Right lung (tissue), 5 donors: ENCODE measurements around the gene CADPS. TPM values are rescaled to one million over a fixed set of nuclear protein-coding genes. Genes with fewer than 3 reads are reported as not detected.

Experiments used
- DNase-seq, 2 donors: peaks; one replicate each; pipeline ENCODE4 v3.0.0-alpha.2; 2013
- polyA plus RNA-seq, 5 donors: library from polyadenylated mRNA; unstranded; fragments of 120-200 nt; gene quantifications; one replicate each; pipeline versions ENCODE4 v1.2.1 to v1.2.3, GENCODE V29; 2013; ENCODE audit warnings: inconsistent platforms in 1 of 5, low replicate concordance in 1 of 5; ENCODE audit not compliant: insufficient read length in 5 of 5, insufficient read depth in 1 of 5

CADPS gene
- polyA plus RNA-seq, 5 donors, result 1.3 to 3.3 (median 1.6) TPM

DNA sequence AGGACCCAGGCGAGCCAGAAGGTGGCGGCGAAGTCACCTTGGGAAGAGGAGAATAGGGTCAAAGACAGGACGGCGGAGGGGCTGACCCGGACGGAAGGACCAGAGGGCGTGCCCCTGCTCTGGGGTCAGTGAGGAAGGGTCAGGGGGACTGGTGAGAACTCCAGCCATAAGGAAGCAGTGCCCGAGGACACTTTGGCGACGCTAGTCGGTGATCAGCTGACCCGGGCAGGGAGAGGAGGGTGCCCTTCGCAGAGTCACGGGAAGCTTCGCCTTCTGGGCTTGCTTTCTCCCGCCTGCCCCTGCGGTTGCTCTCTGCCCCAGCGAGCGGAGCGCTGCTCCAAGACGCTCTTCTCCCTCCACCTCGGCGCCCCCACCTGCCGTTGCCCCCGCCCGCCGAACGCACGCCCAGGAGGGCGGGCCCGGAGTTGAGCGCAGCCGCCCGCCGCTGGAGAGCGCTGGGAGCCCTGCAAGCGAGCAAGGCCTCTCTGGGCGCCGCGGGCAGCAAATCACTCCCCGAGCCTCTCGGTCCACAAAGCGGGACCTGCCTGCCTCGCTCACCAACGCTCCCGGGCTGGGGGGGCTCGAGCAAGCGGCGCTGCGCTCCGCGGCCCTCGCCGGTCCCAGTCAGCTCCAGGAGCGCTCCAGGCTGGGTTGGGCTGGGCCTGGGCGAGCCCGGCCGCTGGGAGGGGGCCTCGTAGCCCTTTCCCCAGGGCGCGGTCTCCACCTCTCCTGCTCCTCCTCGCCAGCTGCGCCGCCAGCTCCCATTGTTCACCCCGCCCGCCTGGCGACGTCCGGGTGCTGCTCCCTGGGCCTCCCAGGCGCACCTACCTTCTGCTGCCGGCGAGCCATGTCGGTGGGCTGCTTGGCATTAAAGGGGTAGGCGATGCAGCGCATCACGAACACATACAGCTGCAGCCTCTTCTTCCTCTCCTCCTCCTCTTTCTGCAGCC is 1.2 kb downstream of the CADPS start:
- DNase-seq, result no peak

DNA sequence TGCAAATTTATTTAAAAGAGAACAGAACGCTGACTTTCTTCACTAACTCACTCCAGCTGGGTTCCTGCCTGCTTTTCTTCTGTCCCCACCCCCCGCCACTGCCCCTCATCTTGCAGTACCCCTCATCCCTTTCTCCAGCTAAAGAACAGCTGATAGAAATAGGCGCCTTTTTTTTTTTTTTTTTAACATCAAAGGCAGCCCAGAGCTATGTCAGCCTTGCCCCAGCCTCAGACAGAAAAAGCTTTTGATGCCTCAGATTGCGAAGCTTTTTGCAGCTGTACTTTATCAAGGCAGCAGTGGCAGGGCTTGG is 1.8 kb downstream of the CADPS start:
- DNase-seq, result no peak

DNA sequence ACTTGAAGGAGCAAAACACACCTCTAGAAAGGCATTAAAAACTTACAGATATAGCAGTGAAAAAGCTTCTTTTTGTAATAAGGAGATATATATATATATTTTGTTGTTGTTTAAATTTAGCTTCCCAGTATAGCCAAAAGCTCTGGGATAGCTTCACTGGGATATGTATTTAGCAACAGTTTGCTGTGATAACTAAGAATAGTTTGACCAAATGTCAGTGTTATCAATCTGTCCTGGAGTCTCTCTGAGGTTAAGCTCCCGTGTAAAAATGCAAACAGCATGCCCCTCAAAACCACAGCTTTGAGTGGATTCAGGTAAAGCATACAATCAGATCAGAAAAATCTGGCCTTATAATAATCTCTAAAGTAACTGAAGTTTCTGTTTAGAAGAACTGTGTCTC is 2.9 kb downstream of the CADPS start:
- no peak for DNase-seq

DNA sequence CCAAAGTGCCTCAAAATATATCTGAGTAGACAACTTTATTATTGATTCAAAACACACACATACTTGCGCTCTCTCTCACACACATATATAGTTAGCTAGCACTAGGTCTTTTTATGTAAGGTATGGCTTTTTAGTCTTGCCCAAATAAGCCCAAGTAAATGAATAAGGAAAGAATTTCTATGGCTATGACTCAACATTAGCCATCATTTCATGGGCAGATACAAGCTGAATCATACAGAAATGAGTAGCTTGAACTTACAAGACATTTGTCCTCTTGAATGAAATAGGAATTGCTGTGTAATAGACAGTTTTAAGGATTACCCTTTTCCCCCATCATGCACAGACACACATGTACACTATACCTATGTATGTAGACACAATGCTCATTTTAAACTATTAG is 4.9 kb downstream of the CADPS start:
- DNase-seq, result no peak

DNA sequence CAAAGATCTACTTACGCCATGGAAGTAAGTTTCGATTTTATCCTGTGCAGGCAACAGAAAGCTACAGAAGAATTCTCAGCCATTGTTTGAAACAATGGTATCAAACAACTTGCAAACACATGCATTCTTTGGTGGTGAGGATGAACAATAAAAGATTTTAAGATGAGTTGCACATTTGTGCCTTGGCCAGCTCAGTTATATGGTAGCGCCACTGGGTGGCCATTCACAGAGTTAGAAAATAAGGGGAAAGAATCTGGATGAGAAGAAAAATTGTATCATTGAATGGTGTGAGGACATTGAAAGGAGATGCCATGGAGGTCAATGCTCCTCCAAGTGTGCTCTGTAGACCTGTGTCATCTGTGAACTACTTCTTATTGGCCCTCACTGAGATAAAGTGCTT is 11.6 kb downstream of the CADPS start:
- DNase-seq, result no peak

DNA sequence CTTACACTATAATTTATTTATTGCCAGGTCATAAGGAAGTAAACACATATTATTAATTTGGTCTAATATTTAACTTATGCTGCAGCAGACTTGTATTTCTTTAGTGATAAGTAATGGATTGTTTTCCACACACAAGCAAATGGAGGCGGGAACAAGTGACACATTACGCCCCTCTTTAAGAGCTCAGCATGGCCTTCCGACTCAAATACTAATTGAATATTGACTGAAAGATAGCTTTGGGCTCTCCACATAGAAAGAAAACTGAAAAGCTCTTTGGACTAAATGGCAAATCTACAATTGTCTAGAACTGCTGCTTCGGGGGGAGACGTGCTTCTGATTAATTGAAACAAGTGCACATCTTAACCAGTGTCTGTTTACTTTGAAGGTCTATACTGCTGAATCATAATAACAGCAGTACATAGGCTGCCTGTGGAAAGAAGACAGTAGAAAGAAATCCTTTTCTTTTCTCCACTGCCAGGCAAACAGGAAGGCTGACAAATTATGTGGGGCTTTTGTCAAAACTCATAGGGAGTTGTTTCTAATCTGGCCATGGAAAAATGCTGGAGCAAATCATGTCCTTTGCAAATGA is 15.9 kb downstream of the CADPS start:
- no peak for DNase-seq

DNA sequence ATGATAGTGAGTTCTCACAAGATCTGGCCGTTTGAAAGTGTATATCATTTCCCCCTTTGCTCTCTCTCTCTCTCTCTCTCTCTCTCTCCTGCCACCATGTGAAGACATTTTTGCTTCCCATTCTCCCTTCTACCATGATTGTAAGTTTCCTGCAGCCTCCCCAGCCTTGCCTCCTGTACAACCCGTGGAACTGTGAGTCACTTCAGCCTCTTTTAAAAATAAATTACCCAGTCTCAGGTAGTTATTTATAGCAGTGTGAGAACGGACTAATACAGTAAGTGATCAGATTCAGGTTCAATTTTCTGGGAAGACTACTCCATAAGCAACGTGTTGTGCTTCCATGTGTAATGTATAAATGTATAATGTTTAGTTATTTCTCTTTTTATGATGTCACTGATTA is 29.2 kb downstream of the CADPS start:
- no peak for DNase-seq

DNA sequence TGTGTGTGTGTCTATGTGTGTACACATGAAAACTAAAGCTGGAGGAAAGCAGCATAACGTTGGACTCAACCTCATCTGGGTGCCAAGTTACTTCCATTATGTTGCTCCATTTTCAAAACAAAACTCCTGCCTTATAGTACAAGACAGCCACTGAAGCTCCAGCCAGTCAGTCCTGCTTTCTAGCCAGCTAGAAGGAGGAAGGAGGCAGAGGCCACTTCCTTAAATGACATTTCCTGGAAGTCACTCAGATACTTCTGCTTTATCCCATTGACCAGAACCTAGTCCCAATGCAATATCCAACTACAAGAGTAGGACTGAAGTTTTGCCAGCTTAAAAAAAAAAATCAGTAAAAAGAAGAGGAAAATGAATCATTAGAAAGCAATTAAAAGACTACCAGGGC is 31.7 kb downstream of the CADPS start:
- no peak for DNase-seq

DNA sequence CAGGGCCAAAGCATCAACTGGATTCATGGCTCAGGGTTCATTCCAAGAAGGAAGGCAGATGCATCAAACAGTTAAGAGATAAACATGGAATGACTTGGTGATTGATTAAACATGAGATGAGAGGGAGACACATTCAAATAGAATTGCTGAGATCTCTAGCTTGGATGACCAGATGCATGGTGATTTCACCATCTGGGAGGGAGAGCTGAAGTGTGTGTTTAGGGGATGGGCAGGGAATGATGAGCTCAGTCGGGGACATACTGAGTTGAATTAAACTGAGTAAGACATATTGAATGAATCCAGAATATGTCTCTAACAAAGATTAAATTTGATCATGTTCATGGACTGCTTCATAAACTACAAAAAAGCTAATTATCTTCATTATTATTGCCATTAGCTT is 35.5 kb downstream of the CADPS start:
- no peak for DNase-seq

DNA sequence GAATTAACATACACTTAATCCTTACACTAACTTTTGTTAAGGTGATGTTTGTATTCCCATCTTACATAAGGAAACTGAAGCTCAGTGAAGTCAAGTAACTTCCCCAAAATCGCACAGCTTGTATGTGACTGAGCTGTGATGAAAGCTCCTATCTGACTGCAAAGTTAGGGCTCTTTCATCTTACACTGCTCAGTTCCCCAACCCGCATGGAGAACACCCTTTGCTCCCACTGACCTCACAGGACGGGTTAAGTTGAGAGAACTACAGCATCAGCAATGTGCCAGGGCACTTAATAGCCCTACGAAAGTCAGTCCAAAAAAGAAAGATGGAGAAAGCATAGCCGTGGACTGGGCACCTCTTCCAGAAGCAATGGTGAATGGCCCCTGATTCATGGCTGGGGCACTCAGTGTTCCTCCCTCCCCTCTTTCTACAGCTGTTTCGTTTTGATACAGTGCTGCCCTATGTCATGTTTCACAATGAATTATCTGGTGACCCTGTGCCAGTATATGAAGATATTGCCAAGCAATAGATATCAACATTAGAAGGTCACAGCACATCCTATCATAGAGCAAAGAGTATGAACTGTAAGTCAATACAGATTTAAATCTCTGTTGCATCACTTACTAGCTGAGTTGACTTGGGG is 38.0 kb downstream of the CADPS start:
- DNase-seq, result no peak

DNA sequence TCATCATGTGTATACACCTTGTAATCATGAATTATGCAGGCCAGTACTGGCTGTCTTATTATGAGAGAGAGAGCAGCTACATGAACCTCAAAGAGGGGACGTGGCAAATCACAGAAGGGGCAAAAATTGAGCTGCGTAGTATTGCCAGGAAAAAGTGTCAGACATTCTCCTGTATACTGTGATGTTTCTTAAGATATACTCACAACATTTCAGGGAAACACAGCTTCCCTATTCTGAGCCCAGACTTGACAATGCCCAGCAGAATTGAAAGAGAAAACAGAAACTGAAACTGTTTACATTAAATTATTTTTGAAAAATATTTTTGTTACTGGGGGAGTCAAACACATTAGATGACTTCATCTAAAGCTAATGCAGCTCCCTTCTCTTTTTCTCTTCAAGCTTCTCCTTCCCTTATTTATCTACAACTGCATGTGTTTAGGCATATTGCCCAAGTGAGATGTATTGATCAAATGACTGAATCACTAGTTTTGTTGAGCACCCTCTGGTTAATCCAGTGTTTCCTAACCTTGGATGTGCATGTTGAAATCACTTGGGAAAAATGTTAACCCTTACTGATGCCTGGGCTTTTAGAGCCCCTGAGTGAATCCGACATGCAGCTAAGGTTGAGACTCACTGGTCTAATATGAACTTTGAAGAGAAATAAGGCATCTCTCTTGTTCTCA is 39.5 kb downstream of the CADPS start:
- DNase-seq, result no peak

DNA sequence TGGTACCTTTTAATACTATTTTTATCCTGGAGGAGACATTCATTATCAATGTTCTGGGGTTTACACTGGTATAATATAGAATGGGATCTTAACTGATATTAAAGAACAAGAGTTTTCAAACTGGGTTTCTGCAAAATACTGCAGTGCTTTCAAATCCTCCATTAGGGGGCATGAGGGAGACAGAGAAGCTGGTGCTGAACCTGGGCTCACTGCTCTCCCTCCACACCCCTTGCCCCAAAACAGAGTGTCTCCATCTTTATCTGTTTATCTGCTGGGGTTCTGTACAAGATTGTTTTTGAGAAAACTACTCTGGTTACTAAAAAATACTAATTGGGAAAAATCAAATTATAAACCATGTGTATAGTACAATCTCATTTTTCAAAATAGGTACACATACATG is 41.7 kb downstream of the CADPS start:
- no peak for DNase-seq

DNA sequence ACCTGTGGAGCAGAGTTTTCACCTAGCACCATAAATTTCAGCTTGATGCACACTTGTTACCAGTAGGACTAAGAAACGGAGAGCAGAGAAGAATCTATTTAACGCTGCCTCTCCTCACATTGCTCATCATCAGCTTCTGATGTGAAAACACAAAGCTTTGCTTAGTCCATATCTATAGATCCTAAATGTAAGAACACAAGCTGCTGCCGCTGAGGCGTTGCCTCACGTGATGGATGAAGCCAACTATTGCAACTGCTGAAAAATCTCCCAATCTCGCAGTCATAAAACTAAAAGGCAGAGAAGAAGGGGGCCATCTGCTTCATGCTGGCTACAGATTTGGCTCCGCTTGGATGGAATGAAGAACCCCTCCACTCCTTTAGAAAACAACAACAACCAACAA is 42.7 kb downstream of the CADPS start:
- DNase-seq, result no peak

DNA sequence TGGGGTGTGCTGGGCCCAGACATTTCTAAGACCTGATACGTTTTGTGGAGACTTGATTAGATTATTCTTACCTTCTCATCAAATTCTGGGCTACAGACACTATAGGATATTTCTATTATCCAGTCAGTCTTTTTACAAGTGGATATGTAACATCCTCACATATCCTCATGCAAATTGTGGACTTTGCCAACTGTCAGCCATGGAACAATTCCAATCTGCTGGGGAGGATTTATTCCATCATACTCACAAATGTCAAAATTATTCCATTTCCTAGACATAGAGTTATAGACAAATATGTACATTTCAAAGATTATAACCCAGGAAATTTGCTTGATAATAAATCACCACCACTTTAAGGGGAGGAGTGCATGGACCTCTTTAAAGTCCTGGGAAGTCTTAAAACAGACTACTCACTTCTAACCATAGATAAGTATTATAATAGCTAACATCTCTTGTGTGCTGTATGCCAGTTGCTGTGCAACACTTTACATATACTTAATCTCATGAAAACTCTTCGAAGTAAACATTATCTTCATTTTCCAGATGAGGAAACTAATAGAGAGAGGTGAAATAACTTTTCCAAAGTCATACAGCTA is 44.4 kb downstream of the CADPS start:
- no peak for DNase-seq

DNA sequence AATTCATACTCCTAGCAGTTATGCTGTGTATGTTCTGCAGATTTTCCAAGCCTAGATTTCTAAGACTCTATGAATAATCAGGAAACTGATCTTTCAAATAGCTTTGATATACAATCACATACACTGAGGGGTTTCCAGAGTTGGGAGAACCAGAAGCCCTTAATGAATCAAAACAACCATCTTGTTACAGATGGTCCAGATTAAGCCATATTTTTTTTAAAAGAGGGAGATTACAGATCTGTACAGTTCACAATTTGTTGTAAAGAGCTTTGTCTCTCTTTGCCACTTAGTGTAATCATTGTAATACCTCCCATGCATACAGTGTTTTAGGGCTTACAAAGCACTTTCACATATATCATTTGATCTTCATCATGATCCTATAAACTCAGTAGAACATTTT is 47.7 kb downstream of the CADPS start:
- DNase-seq, result no peak

DNA sequence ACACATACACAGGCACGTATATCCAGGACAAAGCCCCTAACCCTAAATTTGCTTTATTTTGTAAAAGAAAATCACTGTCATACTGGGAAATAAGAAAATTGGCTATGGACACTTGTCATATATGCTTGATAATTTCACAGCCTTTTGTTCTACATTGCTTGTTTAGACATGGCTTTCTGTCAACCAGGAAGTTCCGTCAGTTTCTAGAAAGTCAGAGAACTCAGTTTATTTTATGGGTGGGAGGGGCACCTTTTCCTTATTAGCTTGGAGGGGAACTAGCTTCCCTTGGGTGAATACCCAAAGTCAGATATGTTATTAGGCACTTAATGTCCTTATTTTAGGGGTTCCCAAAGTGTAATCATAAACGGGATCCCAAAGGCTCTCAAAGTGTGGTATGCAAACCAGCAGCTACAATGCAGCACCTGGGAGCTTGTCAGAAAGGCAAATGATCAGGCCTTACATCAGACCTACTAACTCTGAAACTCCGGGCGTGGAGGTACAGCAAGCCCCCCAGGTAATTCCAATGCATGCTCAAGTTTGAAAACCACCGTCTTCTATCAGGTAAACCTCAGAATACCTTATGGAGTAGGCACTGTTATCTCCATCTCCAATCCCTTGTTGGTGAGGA is 50.1 kb downstream of the CADPS start:
- no peak for DNase-seq

DNA sequence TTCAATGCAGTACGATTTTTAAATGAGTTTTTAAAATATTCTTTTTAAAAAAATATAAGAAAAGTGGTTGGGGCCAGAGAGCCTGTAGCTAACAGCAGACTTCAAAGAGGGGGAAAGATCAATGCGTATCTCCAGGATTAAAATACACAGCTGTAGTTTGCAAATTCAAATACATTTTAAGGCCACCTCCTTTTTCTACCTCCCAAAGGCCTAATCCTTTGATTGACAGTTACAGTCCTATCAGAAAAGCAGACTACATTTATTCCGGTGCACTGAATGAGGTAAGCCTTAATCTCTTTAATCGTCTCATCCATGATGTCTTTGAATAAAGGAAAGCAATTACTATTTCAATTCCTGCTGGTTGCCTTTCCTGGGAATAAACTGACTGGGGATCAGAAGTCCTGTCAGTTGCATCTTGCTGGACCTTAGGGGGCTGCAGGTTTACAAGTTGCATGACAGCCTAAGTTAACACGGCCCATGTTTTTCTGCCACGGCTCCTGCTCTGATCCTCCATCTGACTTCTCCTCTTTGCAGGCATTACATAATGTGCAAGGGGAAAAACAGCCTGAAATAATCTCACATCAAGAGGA is 51.7 kb downstream of the CADPS start:
- DNase-seq, result no peak

DNA sequence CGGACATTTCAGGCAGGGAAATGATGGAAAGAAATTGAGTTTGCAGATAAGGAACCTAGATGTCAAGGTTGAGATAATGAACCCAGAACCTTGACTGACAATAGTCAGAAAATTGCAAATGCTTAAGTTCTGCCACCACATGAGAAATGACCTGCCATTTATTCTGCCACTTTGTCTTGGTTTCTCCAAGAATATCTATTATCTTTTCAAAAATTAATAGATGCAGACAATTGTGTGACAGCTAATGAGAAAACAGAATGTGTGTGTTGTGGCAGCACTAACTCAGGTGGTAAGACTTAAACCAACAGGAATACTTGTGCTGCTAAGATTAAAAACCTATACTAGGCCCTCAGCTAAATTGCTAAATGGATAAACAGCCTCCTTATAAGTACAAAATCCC is 52.3 kb downstream of the CADPS start:
- DNase-seq, result no peak

DNA sequence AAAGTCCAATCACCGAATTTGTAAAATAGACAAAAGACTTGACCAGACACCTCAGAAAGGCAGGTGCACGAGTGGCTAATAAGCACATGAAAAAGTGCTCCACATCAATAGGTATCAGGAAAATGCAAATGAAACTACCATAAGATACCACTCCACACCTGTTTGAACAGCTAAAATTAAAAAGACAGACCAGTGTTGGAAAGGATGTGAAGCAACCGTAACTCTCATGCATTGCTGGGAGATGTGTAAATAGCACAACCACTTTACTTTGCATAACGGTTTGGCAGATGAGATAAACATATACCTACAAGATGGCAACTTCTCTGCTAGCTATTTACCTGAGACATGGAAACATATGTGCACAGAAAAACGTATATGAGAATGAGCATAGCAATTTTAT is 56.9 kb downstream of the CADPS start:
- DNase-seq, result no peak

DNA sequence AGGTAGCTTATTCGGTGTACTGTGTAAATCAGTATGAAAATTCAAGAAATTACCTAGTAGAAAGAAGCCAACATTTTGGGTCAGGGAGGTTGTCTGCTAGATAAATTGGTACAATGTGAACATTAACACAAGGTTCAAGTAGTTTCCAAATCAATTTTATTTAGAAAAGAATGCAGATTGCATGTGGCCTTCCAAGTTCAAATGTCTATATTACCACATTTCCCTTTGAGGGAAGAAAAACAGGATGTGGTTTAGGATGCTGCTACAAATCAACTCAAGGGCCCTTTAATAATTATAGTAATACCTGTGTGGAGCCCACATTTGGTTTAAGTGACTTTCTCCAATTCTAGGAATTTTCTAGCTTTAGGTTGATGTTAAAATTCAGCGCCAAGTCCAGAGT is 57.5 kb downstream of the CADPS start:
- DNase-seq, result no peak

DNA sequence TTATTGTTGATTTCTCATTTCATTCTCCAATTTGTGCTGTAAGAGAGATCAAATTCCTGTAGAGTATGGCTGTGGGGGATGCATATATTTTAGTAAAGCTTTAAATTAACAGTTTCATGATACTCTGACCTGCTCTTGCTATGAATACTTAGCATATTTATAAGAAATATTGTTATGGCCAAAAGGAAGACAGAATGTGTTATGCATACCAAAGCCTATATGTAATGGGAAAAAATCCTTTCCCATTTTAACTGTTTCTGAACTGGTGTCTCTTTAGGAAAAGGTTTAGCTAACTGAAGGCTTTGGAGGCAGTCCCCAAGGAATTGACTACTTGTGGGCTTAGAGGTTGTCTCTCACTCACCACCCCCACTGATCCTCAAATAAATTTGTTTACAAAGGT is 59.2 kb downstream of the CADPS start:
- no peak for DNase-seq
